IPS-18c (cell line): Measurements from ENCODE around the gene GPR6.
A peak's percentile ranks its signal among the peaks of the same experiment; 100 is the strongest.

ENCODE experiments used
- H3K4me3 ChIP-seq: 2 replicates; pipeline ENCODE4 v1.7.0; 2013; ENCODE audit warnings: low read depth, mild to moderate bottlenecking, low read length, moderate library complexity; ENCODE audit not compliant: insufficient read depth
- H3K9me3 ChIP-seq: one replicate; pipeline ENCODE4 v1.6.1; 2013; ENCODE audit warnings: mild to moderate bottlenecking, low read length, moderate library complexity; ENCODE audit not compliant: control insufficient read depth, insufficient read depth

The GPR6 gene, protein sequence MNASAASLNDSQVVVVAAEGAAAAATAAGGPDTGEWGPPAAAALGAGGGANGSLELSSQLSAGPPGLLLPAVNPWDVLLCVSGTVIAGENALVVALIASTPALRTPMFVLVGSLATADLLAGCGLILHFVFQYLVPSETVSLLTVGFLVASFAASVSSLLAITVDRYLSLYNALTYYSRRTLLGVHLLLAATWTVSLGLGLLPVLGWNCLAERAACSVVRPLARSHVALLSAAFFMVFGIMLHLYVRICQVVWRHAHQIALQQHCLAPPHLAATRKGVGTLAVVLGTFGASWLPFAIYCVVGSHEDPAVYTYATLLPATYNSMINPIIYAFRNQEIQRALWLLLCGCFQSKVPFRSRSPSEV

DNA sequence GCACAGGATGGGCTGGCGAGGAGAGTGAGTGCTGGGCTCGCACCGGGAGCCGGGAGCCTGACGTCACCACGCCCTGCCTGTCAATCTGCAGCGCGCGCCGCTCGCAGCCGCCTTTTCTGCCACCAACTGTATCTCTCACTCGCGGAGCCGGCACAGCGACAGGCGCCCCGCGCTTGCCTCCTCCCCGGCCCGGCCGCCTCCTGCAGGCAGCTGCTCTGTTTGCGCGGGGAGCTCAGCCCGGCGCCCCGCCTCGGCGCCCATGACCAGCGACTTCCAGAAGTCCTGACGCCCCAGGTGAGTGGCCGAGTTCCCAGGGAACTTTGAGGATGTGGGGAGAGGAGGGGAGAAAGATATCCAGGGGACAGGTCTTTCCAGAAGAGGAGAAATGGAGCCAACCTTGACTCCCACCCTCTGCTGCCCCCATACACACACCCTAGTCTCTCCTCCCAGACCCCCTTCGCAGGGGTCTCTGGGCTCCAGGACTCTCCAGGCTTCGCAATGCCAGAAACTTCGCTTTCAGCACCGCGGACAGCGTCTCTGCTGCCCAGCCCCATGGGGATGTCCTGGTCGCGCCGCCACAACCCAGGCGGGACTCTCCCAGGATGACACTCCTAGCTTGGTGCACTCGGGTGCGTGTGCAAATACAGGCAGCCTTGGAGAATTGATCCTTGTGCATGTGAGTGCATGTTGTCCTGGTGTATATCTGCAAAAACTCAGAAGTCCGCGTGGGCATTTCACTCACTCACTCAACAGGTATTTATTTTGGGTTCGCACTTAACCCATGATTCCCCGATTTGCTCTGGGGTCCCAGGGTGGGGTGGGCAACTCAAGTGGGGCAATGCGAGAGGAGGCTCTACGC is at the start of gene GPR6:
Gene GPR6 (plus strand): TSS at position 138 of the 859 bp plus-strand sequence. CDS start 802 bp downstream, outside the sequence.
- peak within 1 kb of the TSS; percentile 53 for H3K4me3 ChIP-seq
- no peaks in the 10 kb centered on the region for H3K9me3 ChIP-seq

DNA sequence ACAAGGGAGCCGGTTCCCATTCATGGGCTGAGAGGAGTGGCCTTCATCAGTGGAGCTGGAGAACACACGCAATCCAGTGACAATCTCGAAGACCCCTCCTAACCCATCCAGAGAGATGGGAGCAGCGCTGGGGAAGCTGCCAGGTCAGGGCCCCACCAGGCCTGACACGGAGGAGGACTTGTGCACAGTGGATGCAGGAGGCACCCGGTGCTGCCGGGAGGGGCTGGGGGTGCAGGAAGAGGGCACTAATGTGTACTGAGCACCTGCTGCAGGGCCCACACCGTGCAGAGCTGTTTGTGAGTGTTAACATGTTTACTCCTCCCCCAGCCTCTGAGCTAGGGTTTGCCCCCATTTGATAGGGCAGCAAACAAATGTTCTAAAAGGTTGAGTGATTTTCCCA is 43.8 kb upstream of the GPR6 start:
- Histone ChIP-seq H3K9me3 (no peaks in the 10 kb centered on the region), H3K4me3 (no peak overlapping the region)

DNA sequence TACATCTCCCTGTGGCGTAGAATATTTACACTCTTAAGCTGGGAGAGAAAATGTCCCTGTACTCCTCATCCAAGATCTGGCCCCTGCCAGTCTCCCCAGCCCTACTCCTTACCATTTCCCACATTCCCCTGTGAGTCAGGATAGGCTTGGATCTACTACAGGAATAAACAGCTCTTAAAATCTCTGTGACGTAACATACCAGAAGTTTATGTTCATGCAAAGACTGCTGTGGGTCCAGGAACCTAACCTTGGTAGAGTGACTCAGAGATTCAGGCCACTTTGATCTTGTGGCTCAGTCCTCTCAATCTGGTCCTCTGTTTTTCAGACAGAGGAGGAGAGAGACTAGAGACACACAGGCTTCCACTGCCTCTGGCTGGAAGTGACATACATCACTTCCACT is 38.5 kb upstream of the GPR6 start:
- H3K4me3 ChIP-seq = no peak overlapping the region
- no peaks in the 10 kb centered on the region for H3K9me3 ChIP-seq

DNA sequence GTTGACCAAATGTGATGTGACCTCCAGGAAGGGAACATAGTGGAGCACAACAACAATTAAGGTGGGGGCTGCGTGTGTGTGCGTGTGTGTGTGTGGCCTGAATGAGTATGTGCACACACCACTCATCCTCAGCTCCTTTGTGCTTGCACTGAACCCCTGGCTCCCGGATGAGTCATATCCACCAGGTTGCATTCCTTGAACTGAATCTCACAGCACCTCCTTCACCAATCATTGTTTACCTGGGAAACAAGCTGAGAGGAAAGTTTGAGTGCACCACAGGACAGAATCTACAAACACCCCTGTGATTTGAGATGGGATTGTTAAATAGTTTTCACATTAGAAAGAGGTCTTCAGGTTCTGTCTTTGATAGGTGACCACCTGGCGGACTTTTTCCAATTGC is 33.7 kb upstream of the GPR6 start:
- Histone ChIP-seq H3K4me3 (no peak overlapping the region), H3K9me3 (no peaks in the 10 kb centered on the region)

DNA sequence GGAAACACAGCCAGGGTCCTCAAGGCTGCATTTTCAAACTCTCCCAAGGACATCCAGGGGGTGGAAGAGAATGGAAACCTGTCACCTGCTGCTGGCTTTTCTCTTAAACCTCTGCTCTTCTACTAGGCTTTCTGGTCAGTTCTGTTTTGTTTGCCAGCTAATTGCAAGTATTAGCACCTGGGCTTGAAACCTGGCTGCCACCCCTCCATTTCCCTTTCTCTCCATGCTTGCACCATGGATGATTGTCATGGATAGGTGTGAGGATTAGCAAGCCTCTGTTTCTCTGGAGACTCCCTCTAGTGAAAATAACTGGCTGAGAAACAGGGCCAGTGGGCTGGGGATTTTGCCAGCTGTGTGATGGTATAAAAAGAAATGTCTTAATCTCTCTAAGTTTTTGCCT is 33.0 kb upstream of the GPR6 start:
- H3K4me3 ChIP-seq = no peak overlapping the region
- H3K9me3 ChIP-seq = no peaks in the 10 kb centered on the region

DNA sequence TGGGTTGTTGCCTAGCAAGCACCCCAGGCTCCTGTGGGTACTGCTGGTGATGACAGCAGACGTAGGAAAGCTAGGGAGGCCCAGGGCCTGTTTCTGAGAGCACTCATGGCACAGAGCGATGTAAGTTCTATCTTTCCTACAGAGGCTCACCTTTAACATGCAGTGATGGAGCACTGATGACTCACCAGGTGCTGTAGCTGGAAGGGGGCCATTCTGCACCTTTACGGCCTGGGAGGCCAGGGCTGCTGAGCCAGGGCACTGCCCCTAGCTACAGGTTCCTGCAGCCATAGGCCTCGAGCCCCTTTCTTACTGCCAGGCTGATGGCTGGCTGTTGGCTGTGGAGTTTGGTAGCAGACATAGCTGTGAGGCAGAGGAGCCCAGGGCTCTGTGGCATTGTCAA is 31.1 kb upstream of the GPR6 start:
- H3K9me3 ChIP-seq = no peaks in the 10 kb centered on the region
- no peak overlapping the region for H3K4me3 ChIP-seq

DNA sequence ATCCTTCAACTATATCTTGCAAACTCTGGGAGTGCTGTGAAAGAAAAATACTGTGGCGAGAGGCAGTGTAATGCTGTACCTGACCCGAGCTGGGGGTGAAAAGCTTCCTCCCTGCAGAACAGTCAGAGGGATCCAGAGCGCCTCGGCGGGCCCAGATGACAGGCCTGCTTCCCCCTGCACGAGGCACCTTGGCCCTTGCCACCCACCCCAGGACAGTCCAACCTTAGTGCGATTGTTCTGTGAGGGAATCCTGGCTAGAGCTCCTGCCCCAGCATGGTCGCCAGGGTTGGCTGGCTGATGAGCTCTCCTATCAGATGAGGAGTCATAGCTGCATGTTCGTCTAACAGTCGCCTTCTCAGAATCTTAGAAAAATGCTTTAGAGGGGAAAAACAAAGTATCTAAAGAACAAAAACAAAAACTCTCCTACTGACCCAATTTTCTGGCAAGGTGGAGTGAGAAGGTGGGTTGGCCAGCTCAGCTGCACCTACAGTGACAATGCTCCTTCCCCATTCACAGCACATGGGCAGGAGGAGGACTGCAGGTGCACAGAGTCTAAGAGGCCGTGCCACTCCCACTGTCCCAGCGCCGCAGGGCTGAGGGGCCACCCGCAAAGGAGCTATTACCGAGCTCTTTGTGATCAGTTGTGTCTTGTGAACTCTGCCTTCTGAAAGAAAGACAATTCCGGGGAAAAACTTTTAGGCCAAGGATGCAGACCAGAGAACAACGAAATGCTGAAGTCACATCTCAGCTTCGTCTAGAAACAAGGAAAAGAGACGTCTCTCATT is 28.6 kb upstream of the GPR6 start:
- no peak overlapping the region for H3K4me3 ChIP-seq
- no peaks in the 10 kb centered on the region for H3K9me3 ChIP-seq

DNA sequence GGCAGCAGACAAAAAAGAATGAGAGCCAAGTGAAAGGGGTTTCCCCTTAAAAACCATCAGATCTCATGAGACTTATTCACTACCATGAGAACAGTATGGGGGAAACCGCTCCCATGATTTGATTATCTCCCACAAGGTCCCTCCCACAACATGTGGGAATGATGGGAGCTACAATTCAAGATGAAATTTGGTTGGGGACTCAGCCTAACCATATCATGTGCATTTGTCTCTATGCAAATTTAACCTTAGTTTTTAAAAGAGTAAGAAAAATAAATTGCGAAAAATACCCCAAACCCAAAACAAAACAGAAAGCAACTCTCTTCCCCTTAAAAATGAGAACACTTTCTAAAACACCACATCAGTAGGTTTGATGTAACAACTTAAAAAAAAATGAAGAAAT is 22.6 kb upstream of the GPR6 start:
- H3K4me3 ChIP-seq = no peak overlapping the region
- H3K9me3 ChIP-seq = peaks cover under 1% of the 10 kb centered on the region

DNA sequence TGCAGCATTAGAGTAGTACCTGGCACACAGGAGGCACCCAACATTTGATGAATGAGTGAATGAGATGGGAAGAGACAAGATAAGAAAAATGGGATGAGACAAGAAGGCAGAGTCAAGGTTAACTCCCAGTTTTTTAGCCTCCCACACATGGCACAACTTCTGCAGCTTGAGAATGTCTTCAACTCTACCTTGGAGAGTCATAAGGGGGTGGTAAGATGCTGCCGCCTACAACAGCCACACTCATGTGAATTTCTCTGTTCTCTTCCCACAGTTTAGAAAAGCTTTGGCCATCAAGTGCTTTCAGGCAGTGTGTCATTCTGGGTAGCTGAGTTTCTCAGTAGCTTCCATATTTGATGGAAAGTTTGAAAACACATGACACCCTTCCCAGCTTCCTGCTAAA is 19.5 kb upstream of the GPR6 start:
- H3K9me3 ChIP-seq = peaks cover 3% of the 10 kb centered on the region
- no peak overlapping the region for H3K4me3 ChIP-seq

DNA sequence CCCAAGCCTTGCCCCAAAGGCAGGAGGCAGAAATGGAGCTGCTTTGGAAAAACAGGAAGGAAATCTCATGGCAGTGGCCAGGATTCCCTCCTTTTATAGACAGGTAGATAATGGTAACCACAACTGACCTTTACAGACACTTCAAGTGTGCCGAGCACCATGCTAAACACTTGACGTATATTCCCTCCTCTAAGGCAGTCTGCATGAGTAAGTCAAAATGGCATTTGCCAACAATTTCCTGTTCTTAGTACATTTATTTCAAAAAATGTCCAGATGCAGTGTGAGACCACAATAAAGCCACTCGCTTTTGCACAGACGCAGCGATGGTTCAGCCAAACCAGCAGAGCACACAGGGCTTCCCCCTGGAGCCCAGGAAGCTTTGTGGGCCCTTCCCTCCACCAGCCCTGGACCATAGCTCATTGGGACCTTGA is 16.5 kb upstream of the GPR6 start:
- peaks cover 7% of the 10 kb centered on the region for H3K9me3 ChIP-seq
- no peak overlapping the region for H3K4me3 ChIP-seq

DNA sequence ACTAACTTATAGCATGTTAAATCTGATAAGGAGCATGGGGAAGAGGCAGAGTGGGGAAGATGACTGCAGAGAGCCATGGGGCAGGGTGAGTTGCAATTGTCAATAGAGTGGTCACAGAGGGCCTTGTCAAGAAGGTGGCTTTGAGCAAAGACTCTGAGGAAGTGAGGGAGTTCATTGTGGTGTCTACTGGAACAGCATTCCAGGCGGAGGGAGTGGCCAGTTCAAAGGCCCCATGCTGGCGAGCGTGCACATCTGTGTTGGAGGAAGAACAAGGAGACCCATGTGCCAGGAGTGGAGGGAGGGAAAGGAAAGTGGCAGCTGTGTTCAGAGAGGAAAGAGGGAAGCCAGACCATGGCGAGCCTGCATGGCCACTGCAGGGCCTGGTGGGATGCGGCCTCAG is 15.8 kb upstream of the GPR6 start:
- Histone ChIP-seq H3K9me3 (peaks cover 7% of the 10 kb centered on the region), H3K4me3 (no peak overlapping the region)

DNA sequence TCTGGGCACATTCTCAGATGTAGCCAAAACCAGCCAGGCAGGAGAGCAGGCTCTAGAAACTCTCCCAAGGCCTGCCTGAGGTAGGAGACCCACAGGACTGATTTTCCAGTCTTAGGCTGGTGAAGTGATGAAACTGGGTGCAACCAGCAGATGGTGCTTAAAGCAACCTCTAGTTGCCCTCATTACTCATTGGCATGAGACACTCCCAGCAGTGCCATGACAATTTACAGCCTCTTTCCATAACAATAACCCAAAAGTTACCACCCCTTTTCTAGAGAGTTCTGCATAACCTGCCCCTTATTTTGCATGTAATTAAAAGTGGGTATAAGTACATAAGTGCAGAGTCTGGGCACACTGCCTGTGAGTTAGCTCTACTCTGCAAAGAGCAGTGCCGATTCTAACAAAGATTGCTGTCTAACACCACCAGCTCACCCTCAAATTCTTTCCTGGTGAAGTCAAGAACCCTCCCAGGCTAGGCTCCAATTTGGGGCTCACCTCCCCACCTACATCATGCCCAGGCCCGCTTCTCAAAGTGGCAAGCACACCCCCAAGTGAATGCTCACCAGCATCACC is 14.4 kb upstream of the GPR6 start:
- Histone ChIP-seq H3K9me3 (peaks cover 7% of the 10 kb centered on the region), H3K4me3 (no peak overlapping the region)

DNA sequence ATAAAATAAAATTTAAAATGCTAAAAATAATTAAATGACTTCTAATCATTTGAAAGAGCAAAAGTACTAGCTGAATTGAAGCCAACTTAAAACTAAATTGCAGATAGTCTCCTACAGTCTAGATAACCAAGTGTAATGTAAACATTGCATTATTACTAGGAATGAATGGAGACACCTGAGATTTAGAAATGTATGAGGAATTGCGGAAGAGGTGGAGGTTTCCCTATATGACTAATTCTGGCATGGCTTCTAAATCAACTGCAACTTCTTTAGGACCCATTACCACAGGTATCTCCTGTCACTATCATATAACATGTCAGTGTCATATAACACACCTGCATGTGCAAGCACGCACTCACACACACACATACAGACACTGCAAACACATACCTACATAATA is 13.2 kb upstream of the GPR6 start:
- Histone ChIP-seq H3K4me3 (no peak overlapping the region), H3K9me3 (peaks cover 7% of the 10 kb centered on the region)

DNA sequence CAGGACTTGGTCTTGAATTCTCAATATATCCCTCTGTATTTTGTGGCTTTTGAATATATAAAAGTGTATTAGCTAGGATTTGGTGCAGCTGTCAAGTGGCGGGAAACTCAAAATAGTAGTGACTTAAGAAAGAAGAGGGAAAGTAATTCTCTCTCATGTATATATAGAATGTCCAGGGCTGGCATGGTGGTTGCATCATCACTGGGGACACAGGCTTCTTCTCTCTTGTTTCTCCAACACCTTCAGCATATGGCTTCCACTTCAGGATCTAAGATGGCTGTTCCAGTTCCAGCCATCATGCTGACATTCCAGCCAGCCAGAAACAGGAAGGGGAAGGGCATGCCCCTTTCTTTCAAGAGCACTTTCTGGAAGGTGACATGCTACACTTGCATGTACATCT is 11.8 kb upstream of the GPR6 start:
- H3K4me3 ChIP-seq = no peak overlapping the region

DNA sequence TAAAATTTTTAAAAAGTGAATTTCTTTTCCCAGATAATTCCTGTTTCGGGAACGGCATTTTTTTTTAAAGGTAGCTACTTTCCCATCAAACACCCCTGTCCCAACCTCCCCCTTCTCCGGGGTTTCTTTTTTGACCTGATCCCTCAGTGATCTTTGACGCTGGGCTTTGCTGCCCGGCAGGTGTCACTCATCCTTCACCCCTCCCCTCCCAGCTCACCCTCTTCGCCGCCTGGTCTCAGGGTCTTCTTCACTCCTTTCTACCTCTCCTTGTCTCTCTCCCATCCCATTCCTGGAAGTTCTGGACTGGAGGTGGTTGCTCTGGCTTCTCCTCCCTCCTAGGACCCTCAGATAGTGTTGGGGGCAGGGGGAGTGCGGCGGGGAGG is 329 bp upstream of the GPR6 start:
- Histone ChIP-seq H3K9me3 (no peaks in the 10 kb centered on the region), H3K4me3 (peak overlapping the region; percentile 53)

More for the DNA sequence above, 11.8 kb upstream of the GPR6 start:
- H3K9me3 ChIP-seq = peaks cover 5% of the 10 kb centered on the region

DNA sequence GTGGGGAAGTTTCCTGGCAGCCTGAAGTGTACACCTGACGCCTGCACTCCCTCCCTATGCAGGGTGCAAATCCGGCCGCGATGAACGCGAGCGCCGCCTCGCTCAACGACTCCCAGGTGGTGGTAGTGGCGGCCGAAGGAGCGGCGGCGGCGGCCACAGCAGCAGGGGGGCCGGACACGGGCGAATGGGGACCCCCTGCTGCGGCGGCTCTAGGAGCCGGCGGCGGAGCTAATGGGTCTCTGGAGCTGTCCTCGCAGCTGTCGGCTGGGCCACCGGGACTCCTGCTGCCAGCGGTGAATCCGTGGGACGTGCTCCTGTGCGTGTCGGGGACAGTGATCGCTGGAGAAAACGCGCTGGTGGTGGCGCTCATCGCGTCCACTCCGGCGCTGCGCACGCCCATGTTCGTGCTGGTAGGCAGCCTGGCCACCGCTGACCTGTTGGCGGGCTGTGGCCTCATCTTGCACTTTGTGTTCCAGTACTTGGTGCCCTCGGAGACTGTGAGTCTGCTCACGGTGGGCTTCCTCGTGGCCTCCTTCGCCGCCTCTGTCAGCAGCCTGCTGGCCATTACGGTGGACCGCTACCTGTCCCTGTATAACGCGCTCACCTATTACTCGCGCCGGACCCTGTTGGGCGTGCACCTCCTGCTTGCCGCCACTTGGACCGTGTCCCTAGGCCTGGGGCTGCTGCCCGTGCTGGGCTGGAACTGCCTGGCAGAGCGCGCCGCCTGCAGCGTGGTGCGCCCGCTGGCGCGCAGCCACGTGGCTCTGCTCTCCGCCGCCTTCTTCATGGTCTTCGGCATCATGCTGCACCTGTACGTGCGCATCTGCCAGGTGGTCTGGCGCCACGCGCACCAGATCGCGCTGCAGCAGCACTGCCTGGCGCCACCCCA is 1.2 kb downstream of the GPR6 start:
- Histone ChIP-seq H3K4me3 (peak overlapping the region; percentile 53), H3K9me3 (no peaks in the 10 kb centered on the region)
